Activated CD4-positive, alpha-beta T cell treated with anti-CD3 and anti-CD28 coated beads, Interleukin-2, amount 10 ng/mL, durations not matched to agents 24 days and 14 days (primary cell): ENCODE results near the gene ITGB1. TPM values are rescaled to one million over a fixed set of nuclear protein-coding genes. Genes with fewer than 3 reads are reported as not detected.
"Not testable (repeated sequence)": the region's sequence is repeated elsewhere in the genome, so short reads cannot be mapped to it uniquely, and the experiment has no call there.

Source experiments
- DNase-seq: peaks from one replicate; pipeline ENCODE4 v3.0.0; 2022
- H3K27ac Mint-ChIP-seq: one replicate; pipeline ENCODE4 v1.8.0; 2022; ENCODE audit warnings: mild to moderate bottlenecking, mixed read lengths
- H3K27me3 Mint-ChIP-seq: one replicate; pipeline ENCODE4 v1.8.0; 2022; ENCODE audit warnings: mixed read lengths
- H3K36me3 Mint-ChIP-seq: one replicate; pipeline ENCODE4 v1.8.0; 2022; ENCODE audit warnings: low read depth, mild to moderate bottlenecking, mixed read lengths
- H3K4me1 Mint-ChIP-seq: one replicate; pipeline ENCODE4 v1.8.0; 2021; ENCODE audit warnings: mixed read lengths
- H3K4me3 Mint-ChIP-seq: one replicate; pipeline ENCODE4 v1.8.0; 2022; ENCODE audit warnings: mild to moderate bottlenecking, moderate library complexity, mixed read lengths
- H3K9me3 Mint-ChIP-seq: one replicate; pipeline ENCODE4 v1.8.0; 2021; ENCODE audit warnings: mixed read lengths
- intact Hi-C: fragments of 100-400 bp; cut with micrococcal nuclease; formaldehyde crosslinking; loops from one replicate; pipeline ENCODE4 v1.15.1; 2023
- total RNA-seq: library from RNA; stranded (reverse); gene quantifications from 2 replicates; pipeline ENCODE4 v1.2.3, GENCODE V29; 2022

ITGB1 gene
- total RNA-seq, 1 donor from 2014 or later: 50.5 TPM

DNA sequence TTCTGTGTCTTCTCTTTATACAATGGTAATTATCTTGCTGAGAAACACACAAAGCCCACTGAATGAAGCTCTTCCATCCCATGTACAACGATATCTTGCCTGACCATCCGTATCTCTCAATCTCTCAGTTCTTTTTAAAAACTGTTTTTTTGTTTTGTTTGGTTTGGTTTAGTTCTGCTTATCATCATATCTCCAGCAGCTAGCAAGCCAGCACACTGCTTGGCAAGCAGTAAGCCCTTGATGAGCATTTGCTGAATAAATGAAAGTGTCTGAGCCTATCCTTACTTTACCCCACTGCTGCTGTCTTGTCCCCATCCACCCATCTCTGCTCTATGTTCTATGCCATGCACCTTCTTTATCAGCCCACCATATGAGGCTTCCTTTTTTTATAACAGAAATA is 34.2 kb downstream of the ITGB1 start:
- no peak overlapping the region for H3K4me3 Mint-ChIP-seq
- peaks cover 8% of the 10 kb centered on the region for H3K4me1 Mint-ChIP-seq
- intact Hi-C loops: no loop called here
- no peaks in the 10 kb centered on the region for H3K27me3 Mint-ChIP-seq
- no peak for DNase-seq
- peaks cover 10% of the 10 kb centered on the region for H3K9me3 Mint-ChIP-seq
- H3K36me3 Mint-ChIP-seq: peaks cover 52% of the 10 kb centered on the region
- peak overlapping the region; percentile 7 for H3K27ac Mint-ChIP-seq

DNA sequence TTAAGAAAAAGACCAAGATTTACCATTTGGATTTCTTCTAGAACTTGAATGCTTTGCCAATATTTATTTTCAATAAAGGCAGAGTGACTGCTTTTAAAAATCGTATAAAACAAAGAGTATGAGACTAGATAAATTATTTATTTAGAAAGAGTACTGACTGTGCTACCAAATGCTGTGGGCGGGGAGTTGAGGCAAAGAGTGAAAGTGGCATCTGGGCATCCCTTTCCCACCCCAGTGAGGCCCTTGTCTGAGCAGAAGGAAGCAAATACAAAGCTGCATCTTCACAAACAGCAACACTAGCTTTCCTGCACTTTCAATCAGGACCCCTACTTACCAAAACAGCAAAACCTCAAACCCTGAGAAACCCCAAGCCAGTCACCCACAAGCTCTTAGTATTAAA is 34.9 kb downstream of the ITGB1 start:
- no peak for DNase-seq
- H3K27ac Mint-ChIP-seq: no peak overlapping the region
- peaks cover 10% of the 10 kb centered on the region for H3K9me3 Mint-ChIP-seq
- H3K36me3 Mint-ChIP-seq: peaks cover 52% of the 10 kb centered on the region
- peaks cover 8% of the 10 kb centered on the region for H3K4me1 Mint-ChIP-seq
- H3K4me3 Mint-ChIP-seq: no peak overlapping the region
- intact Hi-C loops: no loop called here
- no peaks in the 10 kb centered on the region for H3K27me3 Mint-ChIP-seq

DNA sequence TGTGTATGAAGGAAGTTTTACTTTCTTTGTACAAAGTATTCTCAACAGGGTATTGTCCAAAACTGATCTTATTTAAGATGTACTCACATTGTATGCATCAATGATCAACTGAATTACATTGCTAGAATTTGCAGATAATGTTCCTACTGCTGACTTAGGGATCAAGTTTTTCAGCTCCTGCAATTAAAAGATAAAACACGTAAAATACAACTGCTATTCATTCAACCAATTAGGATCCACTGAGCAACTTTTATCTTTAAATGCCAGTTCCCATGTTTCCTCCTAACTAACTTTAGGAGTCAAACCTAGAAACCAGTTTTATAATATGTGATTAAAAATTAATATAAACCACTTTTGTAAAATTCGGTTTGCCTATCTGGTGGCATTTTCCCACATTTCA is 35.9 kb downstream of the ITGB1 start:
- Mint-ChIP-seq H3K9me3 (peaks cover 10% of the 10 kb centered on the region), H3K27me3 (no peaks in the 10 kb centered on the region), H3K4me3 (no peak overlapping the region), H3K4me1 (peaks cover 8% of the 10 kb centered on the region), H3K27ac (no peak overlapping the region), H3K36me3 (peaks cover 51% of the 10 kb centered on the region)
- DNase-seq: no peak
- intact Hi-C loops: no loop called here

DNA sequence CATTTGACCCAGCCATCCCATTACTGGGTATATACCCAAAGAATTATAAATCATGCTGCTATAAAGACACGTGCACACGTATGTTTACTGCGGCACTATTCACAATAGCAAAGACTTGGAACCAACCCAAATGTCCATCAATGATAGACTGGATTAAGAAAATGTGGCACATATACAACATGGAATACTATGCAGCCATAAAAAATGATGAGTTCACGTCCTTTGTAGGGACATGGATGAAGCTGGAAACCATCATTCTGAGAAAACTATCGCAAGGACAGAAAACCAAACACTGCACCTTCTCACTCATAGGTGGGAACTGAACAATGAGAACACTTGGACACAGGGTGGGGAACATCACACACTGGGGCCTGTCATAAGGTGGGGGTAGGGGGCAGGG is 40.2 kb downstream of the ITGB1 start:
- intact Hi-C loops, H3K27ac Mint-ChIP-seq, DNase-seq, H3K27me3 Mint-ChIP-seq, H3K4me1 Mint-ChIP-seq, H3K9me3 Mint-ChIP-seq, H3K4me3 Mint-ChIP-seq: not testable (repeated sequence)
- peaks cover 55% of the 10 kb centered on the region for H3K36me3 Mint-ChIP-seq

DNA sequence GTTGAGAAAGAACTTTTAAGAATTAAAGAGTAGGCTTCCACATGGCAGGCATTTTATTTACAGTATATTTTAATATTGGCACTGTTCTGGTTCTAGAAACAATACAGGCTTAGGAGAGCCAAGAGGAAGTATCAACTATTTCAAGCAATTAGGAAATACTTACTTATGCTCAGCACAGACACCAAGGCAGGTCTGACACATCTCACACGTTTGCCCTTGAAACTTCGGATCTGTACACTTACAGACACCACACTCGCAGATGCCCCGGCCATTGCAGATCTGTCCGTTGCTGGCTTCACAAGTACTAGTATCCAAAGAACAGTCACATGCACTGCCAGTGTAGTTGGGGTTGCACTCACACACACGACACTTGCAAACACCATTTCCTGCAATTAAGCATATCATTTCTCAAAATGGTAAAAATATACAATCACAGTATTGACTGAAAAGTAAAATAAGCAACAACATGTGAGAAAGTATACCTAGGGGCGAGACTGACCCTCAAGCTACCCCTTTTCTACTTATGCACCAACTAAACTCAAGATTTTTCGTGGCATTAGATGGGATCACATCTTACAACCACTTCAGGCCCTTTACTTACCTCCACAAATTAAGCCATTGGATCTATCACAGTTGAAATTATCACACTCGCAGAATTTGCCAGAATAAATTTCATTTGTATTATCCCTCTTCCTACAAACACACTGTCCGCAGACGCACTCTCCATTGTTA is 46.6 kb downstream of the ITGB1 start:
- Mint-ChIP-seq H3K4me3 (no peak overlapping the region), H3K27ac (no peak overlapping the region), H3K4me1 (no peaks in the 10 kb centered on the region), H3K36me3 (peaks cover 40% of the 10 kb centered on the region), H3K9me3 (peaks cover 6% of the 10 kb centered on the region), H3K27me3 (no peaks in the 10 kb centered on the region)
- intact Hi-C loops: no loop called here
- no peak for DNase-seq

DNA sequence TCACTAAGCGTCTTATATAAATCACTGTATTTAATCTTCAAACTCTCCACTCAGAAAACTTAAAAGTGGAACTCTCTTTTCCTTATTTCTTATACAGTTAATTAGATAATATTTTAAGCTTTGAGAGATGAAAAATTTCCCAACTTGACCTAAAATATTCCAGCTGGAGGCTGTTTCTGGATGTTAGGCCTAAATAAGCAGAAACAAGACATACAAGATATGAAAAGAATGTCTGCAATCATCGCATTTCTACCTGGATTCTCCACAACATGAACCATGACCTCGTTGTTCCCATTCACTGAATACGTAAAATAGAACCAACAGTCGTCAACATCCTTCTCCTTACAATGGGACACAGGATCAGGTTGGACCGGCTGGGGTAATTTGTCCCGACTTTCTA is 48.1 kb downstream of the ITGB1 start:
- H3K27ac Mint-ChIP-seq, intact Hi-C loops, H3K4me3 Mint-ChIP-seq, DNase-seq, H3K4me1 Mint-ChIP-seq, H3K27me3 Mint-ChIP-seq, H3K9me3 Mint-ChIP-seq: not testable (repeated sequence)
- H3K36me3 Mint-ChIP-seq: peaks cover 28% of the 10 kb centered on the region

DNA sequence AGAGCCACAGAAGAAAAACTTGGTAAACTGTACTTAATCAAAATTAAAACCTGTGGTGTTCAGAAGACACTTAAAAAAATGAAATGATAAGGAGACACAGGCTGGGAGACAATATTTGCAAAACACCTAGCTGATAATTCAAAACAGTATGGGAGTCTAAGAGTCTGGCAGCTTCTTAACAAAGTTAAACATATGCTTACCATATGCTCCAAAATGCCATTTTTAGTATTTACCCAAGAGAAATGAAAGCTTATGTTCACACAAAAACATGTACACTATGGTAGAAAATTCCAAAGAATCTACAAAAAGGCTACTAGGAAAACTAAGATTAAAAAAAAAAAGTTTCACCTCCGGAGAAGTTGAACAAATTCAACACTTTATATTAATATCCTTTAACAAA is 48.6 kb downstream of the ITGB1 start:
- no peaks in the 10 kb centered on the region for H3K9me3 Mint-ChIP-seq
- intact Hi-C loops: no loop called here
- H3K4me3 Mint-ChIP-seq: no peak overlapping the region
- H3K4me1 Mint-ChIP-seq: no peaks in the 10 kb centered on the region
- no peak overlapping the region for H3K27ac Mint-ChIP-seq
- H3K36me3 Mint-ChIP-seq: peaks cover 24% of the 10 kb centered on the region
- DNase-seq: no peak
- no peaks in the 10 kb centered on the region for H3K27me3 Mint-ChIP-seq

DNA sequence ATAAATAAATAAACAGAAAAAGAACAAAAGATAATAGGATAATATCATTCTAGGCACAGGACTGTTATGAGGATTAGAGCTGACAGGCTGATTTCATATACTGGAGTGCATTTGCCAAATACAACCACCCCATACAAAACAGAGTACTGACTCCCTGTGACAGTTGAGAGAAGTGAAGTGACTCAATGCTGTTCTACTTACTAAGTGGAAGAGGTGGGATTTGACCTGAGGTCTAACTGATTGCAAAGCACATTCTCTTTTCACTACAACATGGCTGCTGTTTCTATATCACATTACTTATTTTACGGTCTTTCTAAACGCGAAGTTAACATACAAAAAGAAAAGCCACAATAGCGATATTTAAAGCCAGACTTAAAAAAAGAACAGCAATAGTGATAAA is 51.4 kb downstream of the ITGB1 start:
- Mint-ChIP-seq H3K27ac (no peak overlapping the region), H3K36me3 (peaks cover 16% of the 10 kb centered on the region), H3K27me3 (no peaks in the 10 kb centered on the region), H3K4me1 (no peaks in the 10 kb centered on the region), H3K9me3 (no peaks in the 10 kb centered on the region), H3K4me3 (no peak overlapping the region)
- no peak for DNase-seq
- intact Hi-C loops: no loop called here

DNA sequence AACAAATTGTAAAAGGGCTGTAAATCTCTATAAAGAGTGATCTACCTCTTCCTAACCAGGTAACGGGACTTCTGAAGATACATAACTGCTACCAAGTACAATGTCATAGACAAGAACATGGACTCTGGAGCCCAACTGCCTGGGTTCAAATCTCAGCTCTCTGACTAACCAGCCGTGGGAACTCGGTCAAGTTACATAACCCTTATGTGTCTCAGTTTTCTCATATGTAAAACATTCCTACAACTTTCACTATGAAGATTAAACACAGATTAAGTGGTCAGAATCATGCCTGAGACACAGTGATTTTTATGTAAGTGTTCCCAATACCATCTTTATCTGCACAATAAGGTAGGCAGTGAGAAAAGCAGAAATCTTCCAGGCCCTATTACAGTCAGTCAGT is 52.6 kb downstream of the ITGB1 start:
- Mint-ChIP-seq H3K4me3 (no peak overlapping the region), H3K4me1 (no peaks in the 10 kb centered on the region), H3K9me3 (no peaks in the 10 kb centered on the region), H3K27ac (no peak overlapping the region), H3K27me3 (no peaks in the 10 kb centered on the region), H3K36me3 (peaks cover 12% of the 10 kb centered on the region)
- intact Hi-C loops: no loop called here
- no peak for DNase-seq

DNA sequence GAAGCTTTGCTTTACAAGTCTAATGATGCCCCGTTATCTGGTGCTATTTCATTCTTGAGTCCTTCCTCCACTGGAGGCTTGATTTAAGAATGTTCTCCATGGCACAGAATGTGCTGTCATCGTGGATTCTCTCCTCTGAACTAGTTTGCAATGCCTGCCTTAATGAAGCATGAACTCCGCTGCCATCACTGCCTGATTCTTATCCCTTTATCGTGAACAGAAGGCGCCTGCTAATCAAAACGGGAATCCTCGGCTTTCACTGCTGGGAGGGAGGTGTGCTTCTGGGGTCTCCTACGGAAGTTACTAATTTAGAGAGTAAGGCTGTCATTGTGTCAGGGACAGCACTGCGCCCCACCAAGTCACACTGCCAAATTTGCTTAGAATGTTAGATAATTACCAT is 56.2 kb downstream of the ITGB1 start:
- Mint-ChIP-seq H3K36me3 (peaks cover 14% of the 10 kb centered on the region), H3K4me1 (no peaks in the 10 kb centered on the region), H3K9me3 (no peaks in the 10 kb centered on the region), H3K27ac (no peak overlapping the region), H3K4me3 (no peak overlapping the region), H3K27me3 (no peaks in the 10 kb centered on the region)
- intact Hi-C loops: no loop called here
- DNase-seq: no peak

DNA sequence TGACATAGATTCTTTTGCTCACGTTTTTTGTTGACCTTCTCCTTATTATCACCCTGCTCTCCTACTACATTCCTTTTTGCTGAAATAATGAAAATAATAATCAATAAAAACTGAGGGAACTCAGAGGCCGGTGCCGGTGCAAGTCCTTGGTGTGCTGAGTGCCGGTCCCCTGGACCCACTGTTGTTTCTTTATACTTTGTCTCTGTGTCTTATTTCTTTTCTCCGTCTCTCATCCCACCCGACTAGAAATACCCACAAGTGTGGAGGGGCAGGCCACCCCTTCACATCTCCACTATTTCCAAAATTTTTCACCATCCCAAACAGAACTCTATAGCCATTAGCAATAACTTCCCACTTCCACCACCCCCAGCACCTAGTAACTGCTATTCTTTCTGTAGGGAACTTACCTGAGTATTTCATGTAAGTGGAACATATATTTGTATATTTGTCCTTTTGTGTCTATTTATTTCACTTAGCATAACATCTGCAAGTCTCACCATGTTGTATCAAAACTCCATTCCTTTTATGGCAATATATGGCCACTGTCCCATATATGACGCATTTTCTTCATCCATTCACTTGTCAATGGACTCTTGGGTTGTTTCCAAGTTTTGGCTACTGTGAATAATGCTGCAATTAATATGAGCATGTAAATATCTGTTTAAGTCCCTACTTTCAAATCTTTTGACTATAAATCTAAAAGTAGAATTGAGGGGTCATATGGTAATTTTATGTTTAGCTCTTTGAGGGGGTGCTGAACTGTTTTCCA is 62.6 kb downstream of the ITGB1 start:
- H3K9me3 Mint-ChIP-seq, H3K27me3 Mint-ChIP-seq, H3K4me3 Mint-ChIP-seq, H3K27ac Mint-ChIP-seq, H3K4me1 Mint-ChIP-seq, DNase-seq, intact Hi-C loops: not testable (repeated sequence)
- H3K36me3 Mint-ChIP-seq: peaks cover 11% of the 10 kb centered on the region

DNA sequence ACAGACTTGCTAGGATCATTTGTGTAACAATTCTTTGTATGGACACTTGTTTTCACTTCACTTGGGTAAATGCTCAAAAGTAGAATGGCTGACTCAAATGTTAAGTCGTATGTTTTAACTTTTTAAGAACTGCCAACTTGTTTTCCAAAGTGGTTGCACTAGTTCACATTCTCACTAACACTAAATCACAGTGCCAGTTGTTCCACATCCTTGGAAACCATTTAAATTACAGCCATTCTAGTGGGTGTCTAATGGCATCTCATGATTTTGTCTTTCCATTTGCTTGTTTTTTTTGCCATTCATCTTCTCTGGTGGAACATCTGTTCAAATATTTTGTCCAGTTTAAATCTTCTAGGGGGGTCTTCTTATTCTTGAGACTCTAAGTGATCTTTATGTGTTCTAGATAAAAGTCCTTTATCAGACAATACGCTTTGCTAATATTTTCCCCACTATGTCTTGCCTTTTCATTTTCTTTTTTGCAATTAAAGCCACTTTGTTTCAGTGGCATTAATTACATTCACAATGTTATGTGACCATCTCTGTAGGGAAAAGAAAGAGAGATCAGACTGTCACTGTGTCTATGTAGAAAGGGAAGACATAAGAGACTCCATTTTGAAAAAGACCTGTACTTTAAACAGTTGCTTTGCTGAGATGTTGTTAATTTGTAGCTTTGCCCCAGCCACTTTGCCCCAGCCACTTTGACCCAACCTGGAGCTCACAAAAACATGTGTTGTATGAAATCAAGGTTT is 63.9 kb downstream of the ITGB1 start:
- intact Hi-C loops: no loop called here
- Mint-ChIP-seq H3K27me3 (no peaks in the 10 kb centered on the region), H3K4me1 (peaks cover 2% of the 10 kb centered on the region), H3K4me3 (no peak overlapping the region), H3K27ac (no peak overlapping the region), H3K9me3 (no peaks in the 10 kb centered on the region), H3K36me3 (peaks cover 10% of the 10 kb centered on the region)
- no peak for DNase-seq

DNA sequence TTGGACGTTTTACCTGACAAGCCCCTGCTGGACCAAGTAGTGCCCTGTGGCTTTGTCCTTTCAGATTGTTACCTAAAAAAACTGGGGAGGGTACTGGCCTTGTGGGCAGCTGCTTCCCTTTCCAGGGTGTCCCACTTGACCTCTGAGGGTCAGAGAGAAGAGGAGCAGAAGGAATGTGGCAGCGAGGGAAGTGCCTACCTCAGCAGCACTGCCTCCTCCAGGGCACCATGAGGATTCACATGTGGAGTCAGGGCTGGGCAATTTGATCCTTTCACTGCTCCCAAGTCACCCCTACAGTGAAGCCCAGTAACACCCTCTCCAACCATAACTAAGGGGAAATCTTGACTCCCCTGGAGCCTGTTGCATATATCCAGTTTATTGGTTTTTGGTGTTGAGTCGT is 64.6 kb downstream of the ITGB1 start:
- no peak overlapping the region for H3K27ac Mint-ChIP-seq
- H3K4me3 Mint-ChIP-seq: no peak overlapping the region
- intact Hi-C loops: no loop called here
- no peaks in the 10 kb centered on the region for H3K27me3 Mint-ChIP-seq
- H3K9me3 Mint-ChIP-seq: no peaks in the 10 kb centered on the region
- DNase-seq: no peak
- H3K4me1 Mint-ChIP-seq: peaks cover 2% of the 10 kb centered on the region
- peaks cover 10% of the 10 kb centered on the region for H3K36me3 Mint-ChIP-seq

DNA sequence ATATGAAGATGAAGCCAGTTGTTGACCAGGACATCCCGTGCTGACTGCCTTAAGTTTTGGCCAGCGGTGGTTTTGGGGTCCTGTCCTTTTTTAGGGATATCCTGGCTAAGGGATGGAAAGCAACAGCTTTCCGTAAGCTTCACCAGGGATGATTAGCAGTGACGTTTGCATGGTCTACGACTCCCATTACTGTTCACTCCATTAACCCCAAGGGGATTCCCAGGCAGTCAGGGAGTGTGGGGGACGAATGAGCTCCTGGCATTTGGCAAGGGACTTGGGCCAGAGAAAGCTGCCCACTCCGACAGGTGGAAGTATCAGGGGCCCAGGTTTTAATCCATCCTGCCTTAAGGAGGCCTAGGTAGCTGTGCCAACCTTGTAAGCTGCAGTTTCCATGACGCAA is 66.8 kb downstream of the ITGB1 start:
- Mint-ChIP-seq H3K27me3 (no peaks in the 10 kb centered on the region), H3K4me1 (peaks cover 2% of the 10 kb centered on the region), H3K4me3 (no peak overlapping the region), H3K27ac (no peak overlapping the region), H3K9me3 (no peaks in the 10 kb centered on the region), H3K36me3 (peaks cover 1% of the 10 kb centered on the region)
- no peak for DNase-seq
- intact Hi-C loops: no loop called here
